T-helper 2 cell (primary cell): ENCODE data around the gene CMTM4.

Source experiments
- DNase-seq, 5 experiments: peaks; one replicate each; pipeline versions ENCODE4 v3.0.0 to v3.0.0-alpha.2; 2012 to 2022
- total RNA-seq, 2 donors: gene quantifications; one replicate each; lab custom pipeline; 2026; lab: John Stamatoyannopoulos, UW

CMTM4 gene
- total RNA-seq = 0.94 to 2.6 reads per million in 2 donors

GRCh38 chr16:66696669-66697630 is at the start of gene CMTM4:
TSS of gene CMTM4 (minus strand) at chr16:66696743. CDS start at chr16:66696525, 218 bp downstream.
- peak; percentile 54 to 75 (median 71) for DNase-seq

- no peak for DNase-seq
Measured at GRCh38 chr16:66746048-66746447, 49.5 kb upstream of the CMTM4 start.

- DNase-seq = no peak
Measured at GRCh38 chr16:66741950-66742808, 45.6 kb upstream of the CMTM4 start.

- DNase-seq = no peak
Measured at GRCh38 chr16:66741169-66741900, 44.8 kb upstream of the CMTM4 start.

GRCh38 chr16:66740533-66740932 is 44.0 kb upstream of the CMTM4 start:
- DNase-seq = no peak

- peak in 2 of 5 experiments; percentile 6 to 43 for DNase-seq
Measured at GRCh38 chr16:66740010-66740409, 43.5 kb upstream of the CMTM4 start.

GRCh38 chr16:66735891-66736290 is 39.3 kb upstream of the CMTM4 start:
- DNase-seq = no peak

GRCh38 chr16:66731101-66731500 is 34.6 kb upstream of the CMTM4 start:
- no peak for DNase-seq

GRCh38 chr16:66728804-66729203 is 32.3 kb upstream of the CMTM4 start:
- DNase-seq = no peak

- peak in 2 of 5 experiments; percentile 11 to 68 for DNase-seq
Measured at GRCh38 chr16:66728117-66728787, 31.7 kb upstream of the CMTM4 start.

GRCh38 chr16:66720766-66721165 is 24.2 kb upstream of the CMTM4 start:
- DNase-seq = no peak

- no peak for DNase-seq
Measured at GRCh38 chr16:66719246-66719645, 22.7 kb upstream of the CMTM4 start.

GRCh38 chr16:66717776-66718175 is 21.2 kb upstream of the CMTM4 start:
- DNase-seq = no peak

- peak in 1 of 5 experiments; percentile 30 for DNase-seq
Measured at GRCh38 chr16:66717112-66717675, 20.7 kb upstream of the CMTM4 start.

GRCh38 chr16:66714654-66715307 is 18.2 kb upstream of the CMTM4 start:
- DNase-seq = no peak

GRCh38 chr16:66714062-66714461 is 17.5 kb upstream of the CMTM4 start:
- DNase-seq = no peak

GRCh38 chr16:66713076-66713475 is 16.5 kb upstream of the CMTM4 start:
- DNase-seq = peak in 1 of 5 experiments; percentile 10

GRCh38 chr16:66712512-66712911 is 16.0 kb upstream of the CMTM4 start:
- DNase-seq = no peak

GRCh38 chr16:66711581-66711980 is 15.0 kb upstream of the CMTM4 start:
- DNase-seq = no peak

- DNase-seq = no peak
Measured at GRCh38 chr16:66706506-66706880, 9.9 kb upstream of the CMTM4 start.
